ENCODE data around the gene VSIG10.
"Not testable (repeated sequence)": the region's sequence is repeated elsewhere in the genome, so short reads cannot be mapped to it uniquely, and the experiment has no call there.

Gene VSIG10

GRCh38 chr12:118025168-118025567 is 78.6 kb downstream of the VSIG10 start:
- no peak for DNase-seq

GRCh38 chr12:118023301-118023860 is 80.4 kb downstream of the VSIG10 start:
- DNase-seq = no peak

- DNase-seq = no peak
These were observed 81.1 kb downstream of the VSIG10 start for GRCh38 chr12:118022728-118023109.

- not testable (repeated sequence) for DNase-seq
These were observed 81.6 kb downstream of the VSIG10 start for GRCh38 chr12:118022097-118022727.

GRCh38 chr12:118020036-118020435 is 83.8 kb downstream of the VSIG10 start:
- no peak for DNase-seq

GRCh38 chr12:118017926-118018325 is 85.9 kb downstream of the VSIG10 start:
- no peak for DNase-seq

- DNase-seq = peak; percentile 99 to 100
These were observed 87.2 kb downstream of the VSIG10 start, which contains the start of gene RFC5 for GRCh38 chr12:118016424-118017264. RFC5 (plus strand) TSS chr12:118016703; CDS start chr12:118016828, 125 bp downstream.

- no peak for DNase-seq
These were observed 87.9 kb downstream of the VSIG10 start for GRCh38 chr12:118015944-118016343.

- DNase-seq = no peak
These were observed 88.5 kb downstream of the VSIG10 start for GRCh38 chr12:118015306-118015705.
